NCI-H510A treated with DMSO at 0.1 percent for 48 hours (cell line): ENCODE results near the gene ACBD4.

Experiments used
- DNase-seq: peaks from one replicate; lab custom pipeline; 2025; lab: John Stamatoyannopoulos, UW

ACBD4 gene

GRCh38 chr17:45136846-45137560 is 1.5 kb downstream of the ACBD4 start:
- DNase-seq: no peak

- no peak for DNase-seq
Measured at GRCh38 chr17:45137561-45138305, 2.2 kb downstream of the ACBD4 start.

- DNase-seq: no peak
Measured at GRCh38 chr17:45138911-45139532, 3.5 kb downstream of the ACBD4 start.

GRCh38 chr17:45139533-45139920 is 4.0 kb downstream of the ACBD4 start:
- DNase-seq: no peak

- no peak for DNase-seq
Measured at GRCh38 chr17:45143094-45143670, 7.7 kb downstream of the ACBD4 start.

GRCh38 chr17:45143767-45144198 is 8.3 kb downstream of the ACBD4 start:
- no peak for DNase-seq

- no peak for DNase-seq
Measured at GRCh38 chr17:45144199-45145034, 8.9 kb downstream of the ACBD4 start.

- no peak for DNase-seq
Measured at GRCh38 chr17:45145035-45145389, 9.5 kb downstream of the ACBD4 start.

- no peak for DNase-seq
Measured at GRCh38 chr17:45146166-45146565, 10.7 kb downstream of the ACBD4 start.

GRCh38 chr17:45146592-45146889 is 11.1 kb downstream of the ACBD4 start:
- DNase-seq: no peak

- no peak for DNase-seq
Measured at GRCh38 chr17:45146890-45147580, 11.5 kb downstream of the ACBD4 start.

GRCh38 chr17:45147581-45148182 is 12.2 kb downstream of the ACBD4 start:
- peak; percentile 97 for DNase-seq

GRCh38 chr17:45148183-45149036 is 12.9 kb downstream of the ACBD4 start, which contains the start of gene HEXIM1:
Gene HEXIM1 (plus strand): TSS chr17:45148475. CDS start chr17:45149191, 716 bp downstream.
- peak; percentile 98 for DNase-seq

GRCh38 chr17:45149037-45149668 is 13.7 kb downstream of the ACBD4 start:
- DNase-seq: peak; percentile 82

- peak; percentile 67 for DNase-seq
Measured at GRCh38 chr17:45149669-45150664, 14.5 kb downstream of the ACBD4 start.

- DNase-seq: no peak
Measured at GRCh38 chr17:45150911-45151809, 15.7 kb downstream of the ACBD4 start.

GRCh38 chr17:45155029-45155428 is 19.5 kb downstream of the ACBD4 start:
- no peak for DNase-seq
